HEK293 (cell line): ENCODE measurements around the gene C1orf210.

ENCODE experiments used
- CTCF ChIA-PET: fragments of 350-600 bp; formaldehyde crosslinking; extraction: SDS; loops from one replicate; lab custom pipeline; 2021; ENCODE audit warnings: antibody characterized with exemption; lab: Yijun Ruan, JAX
- POLR2A ChIA-PET: fragments of 300-600 bp; formaldehyde crosslinking; extraction: SDS; loops from one replicate; lab custom pipeline; 2020; ENCODE audit warnings: antibody characterized with exemption, inconsistent platforms; lab: Yijun Ruan, JAX
- H3K27ac ChIP-seq: fragments of 200-500 bp; sonication (Bioruptor generic); 2 replicates; pipeline ENCODE4 v1.5.1; 2014; ENCODE audit warnings: low read depth, low read length, control low read depth, inconsistent platforms; ENCODE audit errors: extremely low read depth
- H3K36me3 ChIP-seq, 2 experiments: fragments of 200-500 bp in 1 of 2; sonication (Bioruptor generic) in 1 of 2; 1 replicate in 1 of 2; 2 replicates in 1 of 2; pipeline ENCODE4 v1.5.1; 2014 to 2017; ENCODE audit warnings: inconsistent platforms in 2 of 2, low read length in 2 of 2; ENCODE audit not compliant: control insufficient read depth in 2 of 2, insufficient read depth in 1 of 2
- H3K4me1 ChIP-seq: fragments of 200-500 bp; sonication (Bioruptor generic); 2 replicates; pipeline ENCODE4 v1.5.1; 2014; ENCODE audit warnings: mild to moderate bottlenecking, low read length, inconsistent platforms; ENCODE audit not compliant: control insufficient read depth, insufficient read depth
- H3K4me3 ChIP-seq: 2 replicates; pipeline ENCODE4 v1.5.1; 2011; ENCODE audit warnings: low read depth, mild to moderate bottlenecking, control low read depth, low read length, moderate library complexity
- H3K9me3 ChIP-seq: fragments of 200-500 bp; sonication (Bioruptor generic); 2 replicates; pipeline ENCODE4 v1.5.1; 2014; ENCODE audit warnings: low read depth, low read length, inconsistent platforms; ENCODE audit not compliant: control insufficient read depth, insufficient read depth
- EGR2 ChIP-seq: fragments of 450-650 bp; formaldehyde crosslinking; IDR thresholded peaks from 2 replicates; pipeline ENCODE4 v1.5.1; 2016; ENCODE audit warnings: low read depth, missing biosample characterization, missing genetic modification characterization
- GLIS1 ChIP-seq: fragments of 450-650 bp; formaldehyde crosslinking; IDR thresholded peaks from 2 replicates; pipeline ENCODE4 v1.5.1; 2016; ENCODE audit warnings: missing biosample characterization, missing genetic modification characterization
- KLF1 ChIP-seq: fragments of 450-650 bp; formaldehyde crosslinking; IDR thresholded peaks from 2 replicates; pipeline ENCODE4 v1.5.1; 2016; ENCODE audit warnings: missing biosample characterization, missing genetic modification characterization
- KLF10 ChIP-seq: fragments of 450-650 bp; IDR thresholded peaks from 2 replicates; pipeline ENCODE4 v1.5.1; 2018; ENCODE audit warnings: missing biosample characterization, mild to moderate bottlenecking, missing genetic modification characterization
- SP7 ChIP-seq: fragments of 450-650 bp; formaldehyde crosslinking; IDR thresholded peaks from 2 replicates; pipeline ENCODE4 v1.5.1; 2016; ENCODE audit warnings: missing biosample characterization, missing genetic modification characterization
- WT1 ChIP-seq: fragments of 450-650 bp; formaldehyde crosslinking; IDR thresholded peaks from 2 replicates; pipeline ENCODE4 v1.5.1; 2016; ENCODE audit warnings: missing biosample characterization, missing genetic modification characterization
- YY2 ChIP-seq: fragments of 450-650 bp; formaldehyde crosslinking; IDR thresholded peaks from 2 replicates; pipeline ENCODE4 v1.5.1; 2016; ENCODE audit warnings: missing biosample characterization, missing genetic modification characterization
- ZBTB17 ChIP-seq: fragments of 450-650 bp; formaldehyde crosslinking; IDR thresholded peaks from 2 replicates; pipeline ENCODE4 v1.5.1; 2016; ENCODE audit warnings: missing biosample characterization, missing genetic modification characterization
- ZBTB8A ChIP-seq: fragments of 450-650 bp; formaldehyde crosslinking; IDR thresholded peaks from 2 replicates; pipeline ENCODE4 v1.5.1; 2016; ENCODE audit warnings: missing biosample characterization, missing genetic modification characterization
- ZFHX2 ChIP-seq: fragments of 450-650 bp; formaldehyde crosslinking; conservative IDR thresholded peaks from 2 replicates; pipeline ENCODE4 v1.5.1; 2016; ENCODE audit warnings: missing biosample characterization, missing genetic modification characterization
- ZFP69B ChIP-seq: fragments of 450-650 bp; formaldehyde crosslinking; IDR thresholded peaks from 2 replicates; pipeline ENCODE4 v1.5.1; 2016; ENCODE audit warnings: missing biosample characterization, missing genetic modification characterization
- ZNF121 ChIP-seq: fragments of 450-650 bp; formaldehyde crosslinking; IDR thresholded peaks from 2 replicates; pipeline ENCODE4 v1.5.1; 2016; ENCODE audit warnings: missing biosample characterization, missing genetic modification characterization
- ZNF239 ChIP-seq: fragments of 450-650 bp; formaldehyde crosslinking; IDR thresholded peaks from 2 replicates; pipeline ENCODE4 v1.5.1; 2016; ENCODE audit warnings: missing biosample characterization, missing genetic modification characterization
- ZNF335 ChIP-seq: fragments of 450-650 bp; formaldehyde crosslinking; conservative IDR thresholded peaks from 2 replicates; pipeline ENCODE4 v1.5.1; 2016; ENCODE audit warnings: missing biosample characterization, missing genetic modification characterization
- ZNF341 ChIP-seq: fragments of 450-650 bp; formaldehyde crosslinking; IDR thresholded peaks from 2 replicates; pipeline ENCODE4; 2016; ENCODE audit warnings: low read depth, missing biosample characterization, missing genetic modification characterization
- ZNF366 ChIP-seq: fragments of 450-650 bp; formaldehyde crosslinking; conservative IDR thresholded peaks from 2 replicates; pipeline ENCODE4 v1.5.1; 2016; ENCODE audit warnings: missing biosample characterization, missing genetic modification characterization
- ZNF37A ChIP-seq: fragments of 450-650 bp; IDR thresholded peaks from 2 replicates; pipeline ENCODE4 v1.5.1; 2018; ENCODE audit warnings: missing biosample characterization, missing genetic modification characterization
- ZNF48 ChIP-seq: fragments of 450-650 bp; formaldehyde crosslinking; IDR thresholded peaks from 2 replicates; pipeline ENCODE4 v1.5.1; 2016; ENCODE audit warnings: missing biosample characterization, missing genetic modification characterization
- ZNF521 ChIP-seq: fragments of 450-650 bp; formaldehyde crosslinking; IDR thresholded peaks from 2 replicates; pipeline ENCODE4 v1.5.1; 2017; ENCODE audit warnings: missing biosample characterization, mild to moderate bottlenecking, missing genetic modification characterization
- ZSCAN23 ChIP-seq: fragments of 450-650 bp; formaldehyde crosslinking; IDR thresholded peaks from 2 replicates; pipeline ENCODE4 v1.5.1; 2016; ENCODE audit warnings: missing biosample characterization, missing genetic modification characterization
- TF ChIP-seq, protein P1 (sequence below): fragments of 450-650 bp; formaldehyde crosslinking; optimal IDR thresholded peaks from 2 replicates; pipeline ENCODE3; 2016; ENCODE audit warnings: missing biosample characterization, mild to moderate bottlenecking, missing genetic modification characterization
- TF ChIP-seq, protein P2 (sequence below): fragments of 450-650 bp; formaldehyde crosslinking; IDR thresholded peaks from 2 replicates; pipeline ENCODE4 v1.5.1; 2017; ENCODE audit warnings: missing biosample characterization, missing genetic modification characterization
- TF ChIP-seq, protein P3 (sequence below): fragments of 450-650 bp; formaldehyde crosslinking; IDR thresholded peaks from 2 replicates; pipeline ENCODE4 v1.5.1; 2016; ENCODE audit warnings: missing biosample characterization, missing genetic modification characterization
- TF ChIP-seq, protein P4 (sequence below): fragments of 450-650 bp; formaldehyde crosslinking; IDR thresholded peaks from 2 replicates; pipeline ENCODE4 v1.5.1; 2017; ENCODE audit warnings: missing biosample characterization, missing genetic modification characterization

The C1orf210 gene

DNA sequence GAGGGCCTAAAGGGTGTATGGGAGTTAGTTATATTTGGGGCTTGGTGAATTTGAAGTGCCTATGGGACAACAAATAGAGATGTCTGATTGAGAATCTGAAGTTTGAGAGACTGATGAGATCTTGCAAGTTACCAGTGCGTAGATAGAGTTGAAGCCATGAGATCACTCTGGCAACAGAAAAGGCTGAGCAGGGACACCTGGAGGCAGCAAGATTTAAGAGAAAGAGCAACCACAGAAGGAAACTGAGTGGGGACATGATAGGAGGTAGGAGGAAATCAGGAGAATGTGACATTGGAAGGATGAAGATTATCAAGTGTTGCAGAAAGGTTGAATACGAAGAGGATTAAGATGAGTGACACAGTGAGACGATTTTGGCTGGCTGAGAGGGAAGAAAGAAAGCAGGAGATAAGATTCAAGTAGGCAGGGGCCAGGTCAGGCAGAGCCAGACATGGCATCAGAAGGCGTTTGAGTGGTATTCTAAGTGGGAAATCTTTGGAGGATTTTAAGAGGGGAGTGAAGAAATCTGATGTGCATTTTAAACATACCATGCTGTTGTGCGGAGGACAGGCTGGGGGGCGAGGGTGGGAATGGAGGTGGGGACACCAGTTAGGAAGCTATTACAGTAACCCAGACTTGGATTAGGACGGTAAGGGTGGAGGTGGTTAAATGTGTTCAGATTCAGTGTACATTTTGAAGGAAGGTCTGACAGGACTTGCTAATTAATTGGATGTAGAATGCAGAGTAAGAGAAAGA, 49.2 kb upstream of the C1orf210 start:
- CTCF ChIA-PET = no interaction called here
- Histone ChIP-seq H3K9me3 (no peaks in the 10 kb centered on the region), H3K27ac (no peak overlapping the region), H3K36me3 (no peaks in the 10 kb centered on the region), H3K4me3 (no peak overlapping the region), H3K4me1 (no peaks in the 10 kb centered on the region)
- POLR2A ChIA-PET = interaction anchor here (0.6 kb wide), 1 partner anchor 162 kb away, joined by 3 read pairs; the partner anchor contains the start of genes CFAP57 and EBNA1BP2
- no peak for TF ChIP-seq YY2
- no peak for TF ChIP-seq ZNF48 (tag by site-specific recombination)
- TF ChIP-seq ZSCAN23 (tag by site-specific recombination) = no peak
- no peak for TF ChIP-seq ZFP69B (tag by site-specific recombination)
- TF ChIP-seq ZNF121 = no peak
- TF ChIP-seq KLF10 (tag by site-specific recombination) = no peak

DNA sequence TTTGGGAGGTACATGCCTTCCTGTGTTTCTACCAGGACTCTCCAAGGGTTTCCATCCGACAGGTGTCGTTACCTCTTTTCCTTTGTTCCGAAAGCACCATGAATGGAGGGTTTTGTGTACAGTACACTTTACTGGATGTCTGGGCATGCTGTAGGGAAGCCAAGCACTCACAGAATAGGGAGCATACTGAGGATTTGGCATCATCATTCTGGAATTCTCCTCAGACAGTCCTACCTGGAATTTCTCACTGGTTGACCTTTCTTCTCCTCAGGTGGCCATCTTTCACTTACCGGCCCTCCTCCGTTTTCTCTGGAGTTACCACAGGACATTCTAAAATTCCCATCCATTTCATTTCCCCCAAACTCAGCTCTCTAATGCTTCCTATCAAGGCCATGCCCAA, 46.3 kb upstream of the C1orf210 start:
- TF ChIP-seq, protein P1, sequence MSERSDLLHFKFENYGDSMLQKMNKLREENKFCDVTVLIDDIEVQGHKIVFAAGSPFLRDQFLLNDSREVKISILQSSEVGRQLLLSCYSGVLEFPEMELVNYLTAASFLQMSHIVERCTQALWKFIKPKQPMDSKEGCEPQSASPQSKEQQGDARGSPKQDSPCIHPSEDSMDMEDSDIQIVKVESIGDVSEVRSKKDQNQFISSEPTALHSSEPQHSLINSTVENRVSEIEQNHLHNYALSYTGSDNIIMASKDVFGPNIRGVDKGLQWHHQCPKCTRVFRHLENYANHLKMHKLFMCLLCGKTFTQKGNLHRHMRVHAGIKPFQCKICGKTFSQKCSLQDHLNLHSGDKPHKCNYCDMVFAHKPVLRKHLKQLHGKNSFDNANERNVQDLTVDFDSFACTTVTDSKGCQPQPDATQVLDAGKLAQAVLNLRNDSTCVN (tag by site-specific recombination) = no peak
- TF ChIP-seq ZNF239 (tag by site-specific recombination) = no peak
- no peaks in the 10 kb centered on the region for H3K9me3 ChIP-seq
- POLR2A ChIA-PET = no interaction called here
- no peaks in the 10 kb centered on the region for H3K36me3 ChIP-seq
- H3K4me1 ChIP-seq = no peaks in the 10 kb centered on the region
- H3K27ac ChIP-seq = no peak overlapping the region
- CTCF ChIA-PET = no interaction called here
- H3K4me3 ChIP-seq = no peak overlapping the region

DNA sequence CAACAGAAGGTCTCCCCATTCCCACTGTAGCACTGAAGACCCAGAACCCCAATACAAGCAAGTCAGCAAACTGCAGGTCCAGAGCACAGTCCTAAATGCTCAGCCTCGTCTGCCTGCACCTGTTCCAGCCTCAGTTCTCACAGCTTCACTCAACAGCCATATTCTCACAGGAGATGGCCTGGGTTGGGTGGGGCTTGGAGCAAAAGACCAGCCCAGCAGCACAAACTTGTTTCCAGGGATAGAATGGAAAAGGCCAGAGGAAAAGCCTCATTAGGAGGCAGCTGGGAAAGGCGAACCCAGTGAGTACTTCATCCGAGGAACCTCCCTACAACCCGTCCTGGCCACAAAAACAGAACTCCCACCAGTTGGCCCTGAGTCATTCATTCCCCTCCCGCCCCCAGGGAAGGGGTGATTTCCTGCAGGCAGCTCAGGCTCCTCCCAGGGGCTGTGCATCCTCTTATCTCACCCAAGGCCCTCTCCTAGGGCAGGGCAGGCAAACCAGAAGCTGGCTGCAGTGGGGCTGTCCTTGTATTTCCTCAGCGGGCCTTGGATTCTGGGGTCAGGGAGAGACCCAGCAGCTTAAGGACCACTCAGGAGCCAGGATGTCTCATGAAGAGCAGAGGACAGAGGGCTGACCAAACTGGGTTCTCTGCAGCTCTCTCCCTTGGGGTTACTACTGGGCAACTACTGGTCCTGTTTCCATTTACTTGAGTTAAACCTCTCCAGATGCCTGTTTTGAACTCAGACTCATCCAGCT, 44.8 kb upstream of the C1orf210 start:
- Histone ChIP-seq H3K36me3 (no peaks in the 10 kb centered on the region), H3K4me3 (no peak overlapping the region), H3K4me1 (no peaks in the 10 kb centered on the region), H3K27ac (no peak overlapping the region), H3K9me3 (no peaks in the 10 kb centered on the region)
- TF ChIP-seq ZNF341 = 0 out of 2 replicates have a peak, but pooled peaks have one; percentile 16
- 0 out of 2 replicates have a peak, but pooled peaks have one; percentile 51 for TF ChIP-seq KLF1 (tag by site-specific recombination)
- 0 out of 2 replicates have a peak, but pooled peaks have one; percentile 16 for TF ChIP-seq SP7
- peak; percentile 86 for TF ChIP-seq ZFHX2 (tag by site-specific recombination)
- TF ChIP-seq ZNF366 (tag by site-specific recombination) = no peak
- TF ChIP-seq ZNF37A (tag by site-specific recombination) = no peak
- TF ChIP-seq ZNF521 (tag by site-specific recombination) = no peak
- TF ChIP-seq, protein P2, sequence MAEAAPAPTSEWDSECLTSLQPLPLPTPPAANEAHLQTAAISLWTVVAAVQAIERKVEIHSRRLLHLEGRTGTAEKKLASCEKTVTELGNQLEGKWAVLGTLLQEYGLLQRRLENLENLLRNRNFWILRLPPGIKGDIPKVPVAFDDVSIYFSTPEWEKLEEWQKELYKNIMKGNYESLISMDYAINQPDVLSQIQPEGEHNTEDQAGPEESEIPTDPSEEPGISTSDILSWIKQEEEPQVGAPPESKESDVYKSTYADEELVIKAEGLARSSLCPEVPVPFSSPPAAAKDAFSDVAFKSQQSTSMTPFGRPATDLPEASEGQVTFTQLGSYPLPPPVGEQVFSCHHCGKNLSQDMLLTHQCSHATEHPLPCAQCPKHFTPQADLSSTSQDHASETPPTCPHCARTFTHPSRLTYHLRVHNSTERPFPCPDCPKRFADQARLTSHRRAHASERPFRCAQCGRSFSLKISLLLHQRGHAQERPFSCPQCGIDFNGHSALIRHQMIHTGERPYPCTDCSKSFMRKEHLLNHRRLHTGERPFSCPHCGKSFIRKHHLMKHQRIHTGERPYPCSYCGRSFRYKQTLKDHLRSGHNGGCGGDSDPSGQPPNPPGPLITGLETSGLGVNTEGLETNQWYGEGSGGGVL = peak; percentile 49; the same call in 1 of the 2 replicates
- TF ChIP-seq GLIS1 (tag by site-specific recombination) = 0 out of 2 replicates have a peak, but pooled peaks have one; percentile 38
- TF ChIP-seq ZBTB17 (tag by site-specific recombination) = no peak
- TF ChIP-seq EGR2 (tag by site-specific recombination) = peak; percentile 88
- TF ChIP-seq, protein P3, sequence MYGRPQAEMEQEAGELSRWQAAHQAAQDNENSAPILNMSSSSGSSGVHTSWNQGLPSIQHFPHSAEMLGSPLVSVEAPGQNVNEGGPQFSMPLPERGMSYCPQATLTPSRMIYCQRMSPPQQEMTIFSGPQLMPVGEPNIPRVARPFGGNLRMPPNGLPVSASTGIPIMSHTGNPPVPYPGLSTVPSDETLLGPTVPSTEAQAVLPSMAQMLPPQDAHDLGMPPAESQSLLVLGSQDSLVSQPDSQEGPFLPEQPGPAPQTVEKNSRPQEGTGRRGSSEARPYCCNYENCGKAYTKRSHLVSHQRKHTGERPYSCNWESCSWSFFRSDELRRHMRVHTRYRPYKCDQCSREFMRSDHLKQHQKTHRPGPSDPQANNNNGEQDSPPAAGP = peak; percentile 68
- no peak for TF ChIP-seq ZBTB8A (tag by site-specific recombination)
- peak; percentile 58 for TF ChIP-seq WT1
- TF ChIP-seq, protein P4, sequence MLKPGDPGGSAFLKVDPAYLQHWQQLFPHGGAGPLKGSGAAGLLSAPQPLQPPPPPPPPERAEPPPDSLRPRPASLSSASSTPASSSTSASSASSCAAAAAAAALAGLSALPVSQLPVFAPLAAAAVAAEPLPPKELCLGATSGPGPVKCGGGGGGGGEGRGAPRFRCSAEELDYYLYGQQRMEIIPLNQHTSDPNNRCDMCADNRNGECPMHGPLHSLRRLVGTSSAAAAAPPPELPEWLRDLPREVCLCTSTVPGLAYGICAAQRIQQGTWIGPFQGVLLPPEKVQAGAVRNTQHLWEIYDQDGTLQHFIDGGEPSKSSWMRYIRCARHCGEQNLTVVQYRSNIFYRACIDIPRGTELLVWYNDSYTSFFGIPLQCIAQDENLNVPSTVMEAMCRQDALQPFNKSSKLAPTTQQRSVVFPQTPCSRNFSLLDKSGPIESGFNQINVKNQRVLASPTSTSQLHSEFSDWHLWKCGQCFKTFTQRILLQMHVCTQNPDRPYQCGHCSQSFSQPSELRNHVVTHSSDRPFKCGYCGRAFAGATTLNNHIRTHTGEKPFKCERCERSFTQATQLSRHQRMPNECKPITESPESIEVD (tag by site-specific recombination) = no peak
- peak; percentile 57 for TF ChIP-seq ZNF335 (tag by site-specific recombination)
- POLR2A ChIA-PET = interaction anchor here (1.2 to 1.7 kb wide), 3 partner anchors 10 to 28 kb away, joined by 4 to 6 read pairs (median 5); partner anchors contain the start of gene CDC20
- CTCF ChIA-PET = no interaction called here
